ENCODE measurements around the gene TPTE.
"Not testable (repeated sequence)": the region's sequence is repeated elsewhere in the genome, so short reads cannot be mapped to it uniquely, and the experiment has no call there.

DNA sequence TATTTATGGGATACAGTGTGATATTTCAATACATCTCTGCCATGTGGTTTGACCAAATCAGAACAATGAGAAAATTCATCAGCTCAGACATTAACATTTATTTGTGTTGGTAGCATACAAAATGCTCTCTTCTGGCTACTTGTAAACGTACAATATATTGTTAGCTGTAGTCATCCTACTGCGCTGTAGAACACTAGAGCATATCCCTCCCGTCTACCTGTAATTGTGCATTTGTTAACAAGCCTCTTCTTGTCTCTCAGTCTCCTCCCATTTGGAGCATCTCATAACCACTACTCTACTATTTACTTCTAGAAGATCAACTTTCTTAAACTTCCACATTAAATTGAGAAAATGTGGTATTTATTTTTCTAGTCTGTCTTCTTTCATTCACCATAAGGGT is 107.9 kb downstream of the TPTE start:
- TF ChIP-seq, protein P1, sequence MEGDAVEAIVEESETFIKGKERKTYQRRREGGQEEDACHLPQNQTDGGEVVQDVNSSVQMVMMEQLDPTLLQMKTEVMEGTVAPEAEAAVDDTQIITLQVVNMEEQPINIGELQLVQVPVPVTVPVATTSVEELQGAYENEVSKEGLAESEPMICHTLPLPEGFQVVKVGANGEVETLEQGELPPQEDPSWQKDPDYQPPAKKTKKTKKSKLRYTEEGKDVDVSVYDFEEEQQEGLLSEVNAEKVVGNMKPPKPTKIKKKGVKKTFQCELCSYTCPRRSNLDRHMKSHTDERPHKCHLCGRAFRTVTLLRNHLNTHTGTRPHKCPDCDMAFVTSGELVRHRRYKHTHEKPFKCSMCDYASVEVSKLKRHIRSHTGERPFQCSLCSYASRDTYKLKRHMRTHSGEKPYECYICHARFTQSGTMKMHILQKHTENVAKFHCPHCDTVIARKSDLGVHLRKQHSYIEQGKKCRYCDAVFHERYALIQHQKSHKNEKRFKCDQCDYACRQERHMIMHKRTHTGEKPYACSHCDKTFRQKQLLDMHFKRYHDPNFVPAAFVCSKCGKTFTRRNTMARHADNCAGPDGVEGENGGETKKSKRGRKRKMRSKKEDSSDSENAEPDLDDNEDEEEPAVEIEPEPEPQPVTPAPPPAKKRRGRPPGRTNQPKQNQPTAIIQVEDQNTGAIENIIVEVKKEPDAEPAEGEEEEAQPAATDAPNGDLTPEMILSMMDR (conservative IDR thresholded peaks at IDR 0.05; ENCODE audit: low read length) = not testable (repeated sequence)
- not testable (repeated sequence) for TF ChIP-seq EZH2phosphoT487 (IDR thresholded peaks at IDR 0.05; ENCODE audit: borderline replicate concordance, low read depth, low read length)
